Muscle of leg (tissue), 11 donors: ENCODE results near the gene SULT2B1. TPM values are rescaled to one million over a fixed set of nuclear protein-coding genes. Genes with fewer than 3 reads are reported as not detected.
"Not testable (repeated sequence)": the region's sequence is repeated elsewhere in the genome, so short reads cannot be mapped to it uniquely, and the experiment has no call there.

ENCODE experiments used
- DNase-seq: peaks from one replicate; pipeline ENCODE4 v3.0.0; 2013
- H3K27ac ChIP-seq: one replicate; pipeline ENCODE4 v1.5.1; 2013; ENCODE audit warnings: mild to moderate bottlenecking, low read length, control low read depth
- H3K27me3 ChIP-seq: one replicate; pipeline ENCODE4 v1.6.1; 2013; ENCODE audit warnings: low read length; ENCODE audit not compliant: control insufficient read depth, insufficient read depth
- H3K36me3 ChIP-seq: one replicate; pipeline ENCODE4 v1.6.1; 2013; ENCODE audit warnings: low read length; ENCODE audit not compliant: control insufficient read depth, insufficient read depth
- H3K4me1 ChIP-seq: one replicate; pipeline ENCODE4 v1.6.1; 2013; ENCODE audit warnings: low read length; ENCODE audit not compliant: control insufficient read depth, insufficient read depth
- H3K4me3 ChIP-seq: one replicate; pipeline ENCODE4 v1.5.1; 2013; ENCODE audit warnings: low read length, control low read depth
- H3K9me3 ChIP-seq: replicated peaks from 2 replicates; pipeline ENCODE4 v1.6.1; 2013; ENCODE audit warnings: low read depth, low read length; ENCODE audit not compliant: control insufficient read depth
- WGBS: methylation state at CpG from one replicate; pipeline ENCODE4 v1.1.5; 2013; ENCODE audit warnings: missing lambda C conversion rate; ENCODE audit not compliant: insufficient coverage; 5-methylcytosine and 5-hydroxymethylcytosine counted together
- polyA plus RNA-seq, 8 donors: library from polyadenylated mRNA; unstranded; fragments of 120-200 nt; gene quantifications; one replicate each; pipeline versions ENCODE4 v1.2.1 to v1.2.3, GENCODE V29; 2013; ENCODE audit warnings: inconsistent platforms in 1 of 8, low replicate concordance in 1 of 8; ENCODE audit not compliant: insufficient read length in 8 of 8, insufficient read depth in 1 of 8
- total RNA-seq: library from RNA; stranded (reverse); fragments of 120-200 nt; gene quantifications from one replicate; pipeline ENCODE4 v1.2.4, GENCODE V29; 2013

SULT2B1 gene
- total and polyA plus RNA-seq, 9 donors = 0.11 to 2.9 (median 0.25) TPM; not detected in 1

- Histone ChIP-seq H3K36me3 (no peaks in the 10 kb centered on the region), H3K4me3 (no peak within 1 kb of the TSS), H3K9me3 (no peaks in the 10 kb centered on the region), H3K27me3 (peaks cover 59% of the 10 kb centered on the region), H3K27ac (no peak within 1 kb of the TSS), H3K4me1 (peaks cover 14% of the 10 kb centered on the region)
- 8% methylated on average over 27 of the region's 32 CpGs for WGBS
- DNase-seq = no peak
These were observed 40.0 kb upstream of the SULT2B1 start, which contains the start of gene LMTK3 for GRCh38 chr19:48511800-48512503. TSS of gene LMTK3 (minus strand) at chr19:48511835. CDS start at chr19:48511576, 259 bp downstream.

DNA sequence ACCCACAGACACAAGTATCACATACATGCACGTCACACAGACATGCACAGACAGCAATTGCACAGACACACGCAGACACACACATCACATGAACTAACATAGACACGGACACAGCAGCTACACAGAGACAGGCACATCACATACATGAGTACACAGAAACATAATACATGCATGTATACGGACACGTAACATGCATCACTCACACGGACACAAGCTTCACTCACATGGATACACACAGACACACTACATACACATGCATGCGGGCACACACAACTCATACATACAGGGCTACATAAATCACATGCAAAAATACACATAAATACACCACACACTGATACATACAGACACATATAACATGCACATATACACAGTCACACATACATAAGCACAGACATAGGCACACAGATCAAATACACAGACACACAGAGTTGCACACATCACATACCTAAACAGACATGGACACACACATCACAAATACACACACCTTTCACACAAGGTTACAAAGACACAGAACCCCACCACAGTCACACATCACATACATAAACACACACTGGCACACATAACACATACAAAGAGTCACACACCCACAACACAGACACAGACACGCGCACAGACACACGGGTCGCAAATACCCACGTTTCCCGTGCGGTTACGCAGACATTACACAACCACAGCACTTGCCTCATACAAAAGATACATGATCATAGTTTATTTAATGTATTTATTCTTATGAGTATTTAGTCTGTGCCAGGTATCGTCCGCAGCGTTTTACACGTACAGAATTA, 39.3 kb upstream of the SULT2B1 start:
- peaks cover 14% of the 10 kb centered on the region for H3K4me1 ChIP-seq
- no peak overlapping the region for H3K27ac ChIP-seq
- no peaks in the 10 kb centered on the region for H3K36me3 ChIP-seq
- no peak for DNase-seq
- H3K4me3 ChIP-seq = no peak overlapping the region
- 39% methylated on average over 11 of the region's 19 CpGs for WGBS
- no peaks in the 10 kb centered on the region for H3K9me3 ChIP-seq
- H3K27me3 ChIP-seq = peaks cover 59% of the 10 kb centered on the region

DNA sequence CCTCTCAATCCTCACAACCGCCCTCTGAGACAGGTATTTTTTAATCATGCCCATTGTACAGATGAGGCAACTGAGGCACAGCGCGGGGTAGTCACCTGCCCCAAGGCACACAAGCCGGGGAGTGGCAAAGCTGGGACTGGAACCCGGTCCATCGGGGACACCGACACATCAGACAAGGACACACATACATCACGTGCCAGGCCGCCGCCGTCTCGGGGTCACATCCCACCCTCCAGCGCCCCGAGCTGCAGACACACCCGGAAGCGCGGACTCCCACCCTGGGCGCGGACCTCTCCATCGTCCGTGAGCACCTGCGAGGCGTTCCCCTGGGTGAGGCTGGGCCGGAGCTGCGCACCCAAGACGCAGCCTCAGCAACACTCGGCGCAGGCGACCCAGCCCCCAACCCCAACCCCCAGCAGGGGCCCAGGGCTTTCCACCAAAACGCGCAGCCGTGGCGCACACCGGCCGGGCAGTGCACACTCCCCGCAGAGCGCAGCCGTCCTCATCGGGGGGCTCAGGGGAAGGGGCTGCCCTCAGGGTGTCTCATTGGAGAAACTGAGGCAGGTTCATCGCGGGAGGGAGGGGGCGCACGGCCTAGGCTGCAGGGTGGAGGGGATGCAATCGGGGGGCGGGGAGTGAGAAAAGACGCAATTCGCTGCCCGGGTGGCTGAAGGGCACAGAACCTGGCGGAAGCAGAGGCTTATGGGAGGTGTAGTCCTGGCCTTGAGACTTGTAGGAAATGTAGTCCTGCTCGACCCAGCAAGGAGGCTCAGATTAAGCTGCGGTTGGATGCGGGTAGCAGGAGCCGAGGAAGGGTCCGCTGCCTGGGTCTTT, 38.5 kb upstream of the SULT2B1 start:
- H3K4me1 ChIP-seq = peaks cover 14% of the 10 kb centered on the region
- peak; percentile 69 for DNase-seq
- H3K27ac ChIP-seq = no peak overlapping the region
- no peaks in the 10 kb centered on the region for H3K36me3 ChIP-seq
- H3K27me3 ChIP-seq = peaks cover 56% of the 10 kb centered on the region
- WGBS = 1% methylated on average over 52 of the region's 54 CpGs
- H3K4me3 ChIP-seq = peak overlapping the region; percentile 46
- H3K9me3 ChIP-seq = no peaks in the 10 kb centered on the region

- WGBS = 35% methylated on average over 11 of the region's 11 CpGs
- Histone ChIP-seq H3K4me1 (peaks cover 14% of the 10 kb centered on the region), H3K4me3 (no peak overlapping the region), H3K36me3 (no peaks in the 10 kb centered on the region), H3K27ac (no peak overlapping the region), H3K27me3 (peaks cover 52% of the 10 kb centered on the region), H3K9me3 (no peaks in the 10 kb centered on the region)
- no peak for DNase-seq
These were observed 37.9 kb upstream of the SULT2B1 start for GRCh38 chr19:48514123-48514458.

DNA sequence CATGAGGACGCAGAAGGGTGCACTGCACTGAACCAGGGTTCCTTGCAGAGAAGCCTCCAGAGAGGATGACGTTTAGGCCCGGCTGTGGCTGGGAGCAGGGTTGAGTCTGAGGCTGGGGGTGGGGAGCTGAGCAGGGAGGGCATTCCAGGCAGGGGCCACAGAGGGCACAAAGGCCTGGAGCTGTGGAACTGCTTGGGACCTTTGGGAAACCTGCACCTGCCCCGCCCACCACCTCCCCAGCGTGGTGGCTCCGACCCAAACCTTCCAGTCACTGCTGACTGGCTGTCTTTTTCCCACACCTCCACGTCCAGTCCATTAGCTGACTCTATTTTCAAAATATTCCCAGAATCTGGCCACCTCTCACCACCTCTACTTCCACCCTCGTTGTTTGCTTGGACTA, 35.4 kb upstream of the SULT2B1 start:
- no peak for DNase-seq
- 61% methylated on average over 8 of the region's 8 CpGs for WGBS
- Histone ChIP-seq H3K9me3 (no peaks in the 10 kb centered on the region), H3K4me3 (no peak overlapping the region), H3K27me3 (peaks cover 28% of the 10 kb centered on the region), H3K4me1 (peaks cover 9% of the 10 kb centered on the region), H3K36me3 (no peaks in the 10 kb centered on the region), H3K27ac (no peak overlapping the region)

GRCh38 chr19:48518207-48518606, 33.8 kb upstream of the SULT2B1 start:
- Histone ChIP-seq H3K4me1 (peaks cover 9% of the 10 kb centered on the region), H3K4me3 (no peak overlapping the region), H3K27ac (no peak overlapping the region), H3K9me3 (no peaks in the 10 kb centered on the region), H3K27me3 (peaks cover 12% of the 10 kb centered on the region), H3K36me3 (no peaks in the 10 kb centered on the region)
- WGBS = no CpG with 5 or more reads among the region's 3 CpGs
- no peak for DNase-seq

DNA sequence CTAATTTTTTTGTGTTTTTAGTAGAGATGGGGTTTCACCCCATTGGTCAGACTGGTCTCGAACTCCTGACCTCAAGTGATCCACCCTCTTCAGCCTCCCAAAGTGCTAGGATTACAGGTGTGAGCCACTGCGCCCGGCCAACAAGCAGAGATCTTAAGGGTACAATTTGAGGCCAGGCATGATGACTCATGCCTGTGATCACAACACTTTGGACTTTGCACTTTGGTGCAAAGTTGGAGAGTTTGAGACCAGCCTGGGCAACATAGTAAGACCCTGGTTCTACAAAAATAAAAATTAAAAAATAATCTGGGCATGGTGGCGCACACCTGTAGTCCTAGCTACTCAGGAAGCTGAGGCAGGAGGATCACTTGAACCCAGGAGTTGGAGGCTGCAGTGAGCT, 32.5 kb upstream of the SULT2B1 start:
- H3K36me3 ChIP-seq = not testable (repeated sequence)

DNA sequence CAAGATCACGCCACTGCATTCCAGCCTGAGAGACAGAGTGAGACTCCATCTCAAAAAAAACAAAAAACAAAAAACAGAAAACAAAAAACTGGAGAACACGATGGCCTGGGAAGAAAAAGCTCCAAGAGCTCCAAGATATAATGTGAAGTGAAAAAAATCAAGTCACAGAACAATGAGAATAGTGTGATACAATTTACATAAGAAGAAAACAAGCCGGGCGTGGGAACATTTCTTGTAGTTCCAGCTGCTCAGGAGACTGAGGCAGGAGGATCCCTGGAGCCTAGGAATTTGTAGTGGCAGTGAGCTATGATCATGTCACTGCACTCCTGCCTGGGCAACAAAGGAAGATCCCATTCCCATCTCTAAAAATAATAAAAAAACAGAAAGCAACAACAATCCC, 31.8 kb upstream of the SULT2B1 start:
- DNase-seq = no peak
- no peaks in the 10 kb centered on the region for H3K27me3 ChIP-seq
- H3K9me3 ChIP-seq = peaks cover 7% of the 10 kb centered on the region
- H3K4me3 ChIP-seq = no peak overlapping the region
- no peaks in the 10 kb centered on the region for H3K36me3 ChIP-seq
- no peaks in the 10 kb centered on the region for H3K4me1 ChIP-seq
- H3K27ac ChIP-seq = no peak overlapping the region
- WGBS = no CpG with 5 or more reads among the region's 4 CpGs

More for the DNA sequence above, 32.5 kb upstream of the SULT2B1 start:
- not testable (repeated sequence) for H3K4me1 ChIP-seq, DNase-seq, H3K9me3 ChIP-seq, H3K4me3 ChIP-seq, H3K27me3 ChIP-seq, H3K27ac ChIP-seq
- WGBS = no CpG with 5 or more reads among the region's 4 CpGs

GRCh38 chr19:48524221-48524620, 27.8 kb upstream of the SULT2B1 start:
- Histone ChIP-seq H3K4me1 (no peaks in the 10 kb centered on the region), H3K9me3 (peaks cover 23% of the 10 kb centered on the region), H3K4me3 (no peak overlapping the region), H3K27me3 (no peaks in the 10 kb centered on the region), H3K36me3 (no peaks in the 10 kb centered on the region), H3K27ac (no peak overlapping the region)
- WGBS = no CpG with 5 or more reads among the region's 2 CpGs
- no peak for DNase-seq

GRCh38 chr19:48524732-48525131, 27.2 kb upstream of the SULT2B1 start:
- WGBS = 100% methylated on average over 4 of the region's 5 CpGs
- peaks cover 25% of the 10 kb centered on the region for H3K9me3 ChIP-seq
- H3K4me3 ChIP-seq = no peak overlapping the region

More at GRCh38 chr19:48524732-48525131, 27.2 kb upstream of the SULT2B1 start:
- no peak for DNase-seq
- Histone ChIP-seq H3K27me3 (no peaks in the 10 kb centered on the region), H3K36me3 (no peaks in the 10 kb centered on the region), H3K4me1 (no peaks in the 10 kb centered on the region), H3K27ac (no peak overlapping the region)
